GM23338 (cell line): ENCODE data around the gene OR51M1. TPM values are rescaled to one million over a fixed set of nuclear protein-coding genes. Genes with fewer than 3 reads are reported as not detected.
A peak's percentile ranks its signal among the peaks of the same experiment; 100 is the strongest.

Experiments
- ATAC-seq: fragments of 200-7000 bp; cut with Tn5 transposase; 3 replicates; pipeline ENCODE4 v1.9.1; 2020
- DNase-seq: peaks from one replicate; pipeline ENCODE4 v3.0.0-alpha.2; 2015; ENCODE audit warnings: low spot score
- H2AFZ ChIP-seq: fragments of 200-600 bp; sonication (generic); 2 replicates; pipeline ENCODE4 v1.8.0; 2016; ENCODE audit warnings: antibody characterized with exemption, mild to moderate bottlenecking, moderate library complexity
- H3F3A ChIP-seq: fragments of 200-600 bp; sonication (generic); replicated peaks from 2 replicates; pipeline ENCODE4 v1.8.0; 2017; ENCODE audit warnings: antibody characterized with exemption, mixed run types, low read depth
- H3K27ac ChIP-seq: fragments of 200-600 bp; sonication (generic); 2 replicates; pipeline ENCODE4 v1.6.1; 2016; ENCODE audit warnings: low read depth
- H3K27me3 ChIP-seq: fragments of 200-600 bp; sonication (generic); 2 replicates; pipeline ENCODE4 v1.8.0; 2016; ENCODE audit warnings: mild to moderate bottlenecking, mixed run types, moderate library complexity; ENCODE audit not compliant: insufficient read depth
- H3K36me3 ChIP-seq: fragments of 200-600 bp; sonication (generic); 2 replicates; pipeline ENCODE4 v1.8.0; 2016; ENCODE audit warnings: mild to moderate bottlenecking; ENCODE audit not compliant: insufficient read depth
- H3K4me1 ChIP-seq: fragments of 200-600 bp; sonication (generic); 2 replicates; pipeline ENCODE4 v1.8.0; 2016; ENCODE audit warnings: mild to moderate bottlenecking, moderate library complexity; ENCODE audit not compliant: insufficient read depth
- H3K4me2 ChIP-seq: fragments of 200-600 bp; sonication (generic); 2 replicates; pipeline ENCODE4 v1.7.1; 2017; ENCODE audit warnings: mixed run types
- H3K4me3 ChIP-seq: fragments of 200-600 bp; sonication (generic); 2 replicates; pipeline ENCODE4 v1.6.1; 2016; ENCODE audit warnings: mixed run types
- H3K79me2 ChIP-seq: fragments of 200-600 bp; sonication (generic); replicated peaks from 2 replicates; pipeline ENCODE4 v1.8.0; 2017; ENCODE audit warnings: mild to moderate bottlenecking; ENCODE audit not compliant: insufficient read depth
- H3K9me2 ChIP-seq: fragments of 200-600 bp; sonication (generic); 2 replicates; pipeline ENCODE4 v1.8.0; 2017; ENCODE audit not compliant: insufficient read depth
- H4K20me1 ChIP-seq: fragments of 200-600 bp; sonication (generic); replicated peaks from 2 replicates; pipeline ENCODE4 v1.8.0; 2017; ENCODE audit warnings: mild to moderate bottlenecking; ENCODE audit not compliant: insufficient read depth
- H3K27ac Mint-ChIP-seq: 2 replicates; pipeline ENCODE4 v1.8.0; 2020; ENCODE audit warnings: inconsistent platforms, mild to moderate bottlenecking, moderate library complexity, mixed read lengths
- H3K27me3 Mint-ChIP-seq: 3 replicates; pipeline ENCODE4 v1.8.0; 2022; ENCODE audit warnings: low read depth, mild to moderate bottlenecking, moderate library complexity, mixed read lengths, inconsistent platforms; ENCODE audit not compliant: insufficient read depth, poor library complexity
- H3K36me3 Mint-ChIP-seq: 3 replicates; pipeline ENCODE4 v1.8.0; 2021; ENCODE audit warnings: low read depth, mild to moderate bottlenecking, inconsistent platforms, moderate library complexity, mixed read lengths
- H3K4me1 Mint-ChIP-seq: 3 replicates; pipeline ENCODE4 v1.8.0; 2020; ENCODE audit warnings: mild to moderate bottlenecking, inconsistent platforms, mixed read lengths
- H3K4me3 Mint-ChIP-seq: 3 replicates; pipeline ENCODE4 v1.8.0; 2021; ENCODE audit warnings: moderate library complexity, mild to moderate bottlenecking, inconsistent platforms, mixed read lengths
- H3K9me3 Mint-ChIP-seq: 3 replicates; pipeline ENCODE4 v1.8.0; 2020; ENCODE audit warnings: moderate library complexity, mild to moderate bottlenecking, inconsistent platforms, mixed read lengths
- CTCF ChIP-seq, 2 experiments: fragments of 200-600 bp in 1 of 2; sonication (generic) in 1 of 2; conservative IDR thresholded peaks; 2 replicates each; pipeline versions ENCODE4 v1.5.1 to v1.6.1; 2016 to 2017; ENCODE audit warnings: antibody characterized with exemption in 2 of 2, low read depth in 2 of 2, mild to moderate bottlenecking in 2 of 2, moderate library complexity in 1 of 2
- POLR2AphosphoS5 ChIP-seq: IDR thresholded peaks from 2 replicates; pipeline ENCODE4 v1.6.1; 2016; ENCODE audit warnings: antibody characterized with exemption, low read depth
- REST ChIP-seq: IDR thresholded peaks from one replicate; pipeline ENCODE4 v1.6.1; 2018; ENCODE audit warnings: antibody characterized with exemption; ENCODE audit not compliant: unreplicated experiment
- ZNF114 ChIP-seq: fragments of 250-450 bp; sonication (Bioruptor Pico); IDR thresholded peaks from 2 replicates; pipeline ENCODE4 v1.5.0; 2020; ENCODE audit warnings: mild to moderate bottlenecking, moderate library complexity
- ZNF462 ChIP-seq: fragments of 250-450 bp; sonication (Bioruptor Pico); IDR thresholded peaks from 2 replicates; pipeline ENCODE4 v1.5.0; 2020; ENCODE audit warnings: mild to moderate bottlenecking, moderate library complexity
- polyA plus RNA-seq: library from polyadenylated mRNA; unstranded; fragments of >200 nt; fragmentation: Nextera tagmentation; extraction: Ambion mirVana; gene quantifications from 2 replicates; pipeline ENCODE4 v1.2.1, GENCODE V29; 2016
- total RNA-seq: library from RNA; depleted of rRNA; stranded (reverse); fragments of >200 nt; shearing (Covaris generic); gene quantifications from 2 replicates; pipeline ENCODE4 v1.2.3, GENCODE V29; 2014

The OR51M1 gene
- total and polyA plus RNA-seq, 2 experiments from 2014 or later, result 0.03 TPM; not detected in 1

GRCh38 chr11:5394091-5394490, 10.5 kb downstream of the OR51M1 start (continued):
- no peak for TF ChIP-seq REST
- no peak for TF ChIP-seq CTCF (conservative IDR thresholded peaks at IDR 0.05; ENCODE audit: low read depth in 2 of 2)
- TF ChIP-seq ZNF114 (CRISPR knock-in tag), result no peak

GRCh38 chr11:5398936-5399335, 15.3 kb downstream of the OR51M1 start:
- Histone ChIP-seq H3K4me3 (no peak overlapping the region), H3K36me3 (no peaks in the 10 kb centered on the region), H3K4me1 (no peaks in the 10 kb centered on the region), H3K9me2 (0 out of 2 replicates have a peak, but pooled peaks cover 3% of the 10 kb centered on the region), H3F3A (no peaks in the 10 kb centered on the region), H2AFZ (no peak overlapping the region), H3K27ac (no peak overlapping the region), H3K27me3 (no peaks in the 10 kb centered on the region), H4K20me1 (no peaks in the 10 kb centered on the region), H3K4me2 (no peak overlapping the region), H3K79me2 (no peaks in the 10 kb centered on the region)
- Mint-ChIP-seq H3K27ac (no peak overlapping the region), H3K4me1 (peaks cover 3% of the 10 kb centered on the region; the same call in 2 of the 3 replicates), H3K27me3 (peaks cover 2% of the 10 kb centered on the region), H3K9me3 (peaks cover 2% of the 10 kb centered on the region; the same call in 1 of the 3 replicates), H3K36me3 (no peaks in the 10 kb centered on the region), H3K4me3 (no peak overlapping the region)
- ATAC-seq, result peak; percentile 34
- no peak for DNase-seq
- TF ChIP-seq POLR2AphosphoS5 (no peak), ZNF462 (CRISPR knock-in tag) (0 out of 2 replicates have a peak, but pooled peaks have one; percentile 1)
